Muscle of leg (tissue), 9 donors: ENCODE measurements around the gene ITPR1. TPM values are rescaled to one million over a fixed set of nuclear protein-coding genes. Genes with fewer than 3 reads are reported as not detected.

Experiments used
- polyA plus RNA-seq, 8 donors: library from polyadenylated mRNA; unstranded; fragments of 120-200 nt; gene quantifications; one replicate each; pipeline versions ENCODE4 v1.2.1 to v1.2.3, GENCODE V29; 2013; ENCODE audit warnings: inconsistent platforms in 1 of 8, low replicate concordance in 1 of 8; ENCODE audit not compliant: insufficient read length in 8 of 8, insufficient read depth in 1 of 8
- total RNA-seq: library from RNA; stranded (reverse); fragments of 120-200 nt; gene quantifications from one replicate; pipeline ENCODE4 v1.2.4, GENCODE V29; 2013

ITPR1 gene
- total and polyA plus RNA-seq, 9 donors, result 15.4 to 34.4 (median 20.5) TPM

Other genes starting within 250 kb of the ITPR1 start
- gene SETMAR, start 190.0 kb upstream of the ITPR1 start, total RNA-seq, result 18.1 TPM
- 10 to 100 TPM; 14.4 to 20.4 (median 16.0) TPM for gene SETMAR, start 190.0 kb upstream of the ITPR1 start, polyA plus RNA-seq
- 26.1 TPM for gene SUMF1, start 26.1 kb upstream of the ITPR1 start, total RNA-seq
- gene SUMF1, start 26.1 kb upstream of the ITPR1 start, polyA plus RNA-seq, result 10 to 100 TPM; 14.4 to 26.2 (median 17.0) TPM